ENCODE measurements around the gene SELENOS.
"Not testable (repeated sequence)": the region's sequence is repeated elsewhere in the genome, so short reads cannot be mapped to it uniquely, and the experiment has no call there.

SELENOS gene

DNA sequence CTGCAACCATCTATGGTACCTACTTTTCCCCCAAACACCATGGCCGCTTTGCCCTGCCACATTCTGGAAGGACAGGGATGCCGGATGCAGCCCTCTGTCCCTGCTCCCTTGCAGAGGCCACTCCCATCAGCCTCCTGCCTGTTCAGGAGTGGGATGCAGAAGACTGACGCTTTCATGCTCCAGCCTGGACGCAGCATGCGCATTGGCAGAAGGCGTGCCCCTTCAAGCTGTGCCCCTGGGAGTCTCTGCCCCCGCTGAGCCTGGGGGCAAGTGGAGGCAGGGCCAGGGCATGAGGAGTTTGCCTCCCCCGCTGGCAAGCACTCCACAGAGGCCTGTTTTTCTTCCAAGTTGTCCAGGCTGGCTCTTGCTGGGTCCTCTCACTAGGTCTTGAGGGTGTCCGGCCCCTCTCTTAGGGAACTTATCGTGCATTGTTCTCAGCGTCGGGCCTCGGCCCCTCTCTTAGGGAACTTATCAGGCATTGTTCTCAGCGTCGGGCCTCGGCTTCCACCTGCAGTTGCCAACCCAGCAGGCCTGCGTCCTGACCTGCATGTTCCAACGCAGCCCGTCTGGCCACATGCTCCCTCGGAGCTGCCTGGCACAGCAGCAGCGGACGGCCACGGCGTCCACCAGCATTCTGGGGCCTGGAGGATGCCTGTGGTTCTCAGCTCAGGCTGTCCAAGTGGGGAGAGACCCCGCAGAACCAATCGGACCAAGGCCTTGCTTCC lies 32.3 kb upstream of the SELENOS start:
- DNase-seq (ENCODE audit: low spot score) = no peak

DNA sequence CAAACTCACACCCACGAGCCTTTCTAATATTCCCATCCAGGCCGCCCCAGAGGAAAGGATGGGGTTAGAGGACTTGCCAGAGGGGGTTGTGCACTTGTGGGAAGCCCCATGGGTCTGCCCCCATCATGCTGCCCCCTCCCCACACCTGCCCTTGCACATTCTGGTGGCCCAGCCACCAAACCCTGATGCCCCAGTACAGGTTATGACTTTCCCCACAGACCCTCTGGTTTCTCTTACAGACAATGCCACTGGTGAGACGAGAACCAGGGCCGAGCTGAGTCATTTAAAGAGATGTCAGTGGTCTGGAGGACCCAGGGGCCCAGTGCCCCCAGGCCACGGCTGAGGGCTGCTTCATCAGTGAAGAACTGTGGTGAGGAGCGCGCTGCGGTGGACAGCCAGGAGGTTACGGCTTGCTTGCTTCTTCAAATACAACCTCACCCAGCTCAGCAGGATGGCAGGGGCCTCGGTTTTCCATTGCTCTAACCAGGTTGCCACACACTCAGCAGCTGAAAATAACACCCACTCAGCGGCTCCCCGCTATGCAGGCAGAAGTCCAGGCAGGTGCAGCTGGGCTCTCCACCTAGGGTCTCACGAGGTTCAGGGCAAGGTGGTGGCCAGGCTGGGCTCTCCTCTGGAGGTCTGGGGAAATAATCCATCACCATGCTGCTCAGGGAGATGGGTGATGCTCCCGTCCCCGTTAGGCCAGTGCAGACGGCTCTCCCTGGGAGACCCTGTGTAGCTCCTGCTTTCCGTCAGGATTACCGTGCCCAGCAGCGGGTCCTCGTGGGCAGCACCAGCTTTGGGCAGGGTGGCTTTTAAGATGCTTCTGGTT lies 31.5 kb upstream of the SELENOS start:
- DNase-seq (ENCODE audit: low spot score) = no peak

DNA sequence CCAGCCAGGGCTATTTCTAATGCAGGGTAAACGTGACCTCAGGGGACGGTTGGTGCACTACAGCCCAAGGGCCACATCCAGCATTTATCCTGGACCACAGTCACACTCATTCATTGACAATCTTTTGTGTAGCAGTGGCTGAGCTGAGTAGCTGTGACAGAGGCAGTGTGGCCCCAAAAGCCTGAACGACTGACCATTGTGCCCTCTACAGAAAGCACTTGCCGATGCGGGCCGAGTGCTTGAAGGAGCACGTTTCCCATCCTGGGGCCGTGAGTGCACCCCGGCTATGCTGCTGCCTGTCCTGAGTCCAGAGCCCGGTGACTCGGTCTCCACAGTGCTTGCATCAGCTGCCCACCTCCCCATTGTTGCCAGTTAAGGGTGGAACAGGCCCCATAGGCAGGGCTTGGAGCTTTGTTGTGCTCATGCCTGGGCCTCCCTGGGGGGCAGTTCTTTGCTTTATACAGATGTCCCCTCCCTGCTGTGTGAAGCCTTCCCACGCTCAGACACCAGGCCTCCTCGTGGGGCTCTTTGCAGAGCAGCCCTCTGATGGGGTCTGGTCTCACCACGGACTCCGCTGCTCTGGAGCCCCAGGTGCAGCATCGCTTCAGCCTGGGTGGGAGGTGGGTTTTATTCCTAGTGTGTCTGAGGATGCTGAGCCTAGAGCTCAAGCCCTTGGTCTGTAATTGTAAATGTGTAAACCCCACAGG lies 30.8 kb upstream of the SELENOS start:
- DNase-seq (ENCODE audit: low spot score) = no peak

DNA sequence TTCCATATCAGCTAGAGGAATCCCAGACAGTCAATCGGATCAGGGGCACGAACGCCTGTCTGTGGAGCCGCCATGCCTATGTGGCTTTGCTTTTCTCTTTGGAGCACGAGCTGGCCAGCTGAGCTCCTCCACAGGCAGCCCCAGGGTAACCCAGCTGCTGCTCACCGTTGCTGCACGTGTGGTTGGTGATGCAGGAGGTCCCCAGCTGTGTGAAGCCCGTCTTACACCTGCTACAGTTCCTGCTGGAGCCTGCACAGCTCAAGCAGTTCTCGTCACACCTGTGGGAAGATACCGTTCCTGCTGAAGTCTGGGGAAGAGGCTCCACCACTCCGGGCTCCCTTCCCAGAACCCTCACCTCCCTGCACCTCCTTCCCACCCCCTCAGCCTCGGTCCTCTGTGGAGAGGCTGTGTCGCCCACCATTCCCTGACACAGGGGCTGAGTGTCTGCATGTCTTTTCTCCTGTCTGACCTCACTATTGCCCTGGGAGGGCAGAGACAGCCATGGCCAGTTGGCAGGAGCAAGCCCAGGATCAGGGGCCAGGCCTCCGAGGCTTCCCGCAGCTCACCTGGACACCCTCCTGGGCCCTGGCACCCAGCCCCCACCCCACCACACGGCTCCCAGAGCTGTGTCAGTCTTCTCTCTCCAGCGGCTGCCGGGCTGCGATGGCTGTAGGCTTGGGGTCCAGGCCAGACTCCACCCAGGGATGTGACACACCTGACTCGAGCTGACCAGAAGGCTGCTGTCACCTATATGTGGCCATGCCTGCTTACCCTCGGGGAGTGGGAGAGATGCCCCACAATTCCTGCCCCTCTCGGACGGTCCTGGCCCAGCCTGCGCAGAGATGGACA lies 30.0 kb upstream of the SELENOS start:
- DNase-seq (ENCODE audit: low spot score) = no peak

DNA sequence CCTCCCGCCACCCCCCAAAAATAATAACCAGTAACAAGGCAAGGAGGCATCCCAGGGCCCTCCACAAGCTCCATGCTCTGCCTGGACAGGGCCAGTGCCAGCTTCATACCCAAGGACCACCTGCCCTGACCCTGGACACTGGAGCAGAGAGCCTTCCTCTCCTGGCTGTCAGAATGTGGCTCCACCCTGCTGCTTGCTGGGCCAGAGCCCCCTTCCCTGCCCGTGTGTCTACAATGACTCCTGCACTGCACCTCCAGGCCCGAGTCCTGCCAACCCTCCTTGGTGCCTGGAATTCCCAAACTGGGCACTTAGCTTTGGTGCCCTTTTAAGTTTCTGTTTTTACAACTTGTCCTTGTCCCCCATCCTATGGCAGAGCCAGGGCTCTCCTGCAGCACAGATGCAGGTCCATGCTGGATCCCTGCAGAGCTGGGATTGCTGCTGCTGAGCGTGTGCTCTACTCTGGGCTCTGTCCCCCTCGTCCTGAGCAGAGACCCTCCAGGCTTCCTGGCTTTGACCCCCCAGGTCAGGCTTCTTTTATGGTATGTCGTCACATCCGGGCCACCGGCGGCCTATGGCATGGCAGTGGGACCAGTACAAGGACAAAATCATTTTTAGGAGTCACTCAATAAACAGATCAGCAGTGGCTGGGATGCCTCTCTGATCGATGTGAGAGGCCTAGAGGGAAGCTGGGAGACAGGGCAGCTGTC lies 29.2 kb upstream of the SELENOS start:
- DNase-seq (ENCODE audit: low spot score) = no peak

DNA sequence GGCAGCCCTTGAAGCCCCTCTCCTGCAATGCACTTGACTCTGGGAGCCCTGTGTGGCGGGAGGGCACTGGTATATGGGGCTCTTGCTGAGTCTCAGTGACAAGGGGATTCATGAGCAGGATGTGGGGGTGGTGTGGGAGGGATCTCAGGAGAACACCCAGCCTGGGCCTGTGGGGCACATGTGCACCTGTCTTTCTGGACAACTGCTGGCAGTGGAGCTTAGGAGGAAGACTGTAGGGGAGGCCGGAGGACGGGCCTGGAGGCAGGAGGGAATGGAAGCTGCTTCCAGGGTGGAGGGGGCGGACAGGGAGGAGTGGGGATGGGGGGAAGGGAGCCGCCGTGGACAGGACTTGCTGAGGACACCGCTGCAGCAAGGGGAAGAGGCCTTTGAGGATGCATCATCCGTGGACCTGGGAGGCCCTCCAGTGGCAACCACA lies 28.6 kb upstream of the SELENOS start:
- no peak for DNase-seq (ENCODE audit: low spot score)

DNA sequence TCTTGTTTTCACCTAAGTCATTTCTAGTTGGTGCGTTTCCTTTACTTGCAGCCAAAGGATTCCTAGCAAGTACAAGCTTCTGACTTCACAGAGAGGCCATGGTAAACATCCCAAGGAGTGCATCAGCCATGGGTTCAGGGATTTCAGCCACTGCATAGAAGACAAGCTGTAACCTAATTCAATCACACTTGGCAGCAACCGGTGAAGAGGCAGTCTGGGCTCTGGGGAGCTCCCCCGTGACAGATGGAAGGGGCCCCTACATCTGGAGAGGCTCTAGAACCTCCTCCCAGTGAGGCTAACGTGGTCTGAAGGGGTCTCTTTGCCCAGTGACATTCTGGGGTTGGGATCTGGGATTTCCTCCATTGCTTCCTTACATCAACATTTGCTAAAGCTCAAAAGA lies 26.1 kb upstream of the SELENOS start:
- no peak for DNase-seq (ENCODE audit: low spot score)

DNA sequence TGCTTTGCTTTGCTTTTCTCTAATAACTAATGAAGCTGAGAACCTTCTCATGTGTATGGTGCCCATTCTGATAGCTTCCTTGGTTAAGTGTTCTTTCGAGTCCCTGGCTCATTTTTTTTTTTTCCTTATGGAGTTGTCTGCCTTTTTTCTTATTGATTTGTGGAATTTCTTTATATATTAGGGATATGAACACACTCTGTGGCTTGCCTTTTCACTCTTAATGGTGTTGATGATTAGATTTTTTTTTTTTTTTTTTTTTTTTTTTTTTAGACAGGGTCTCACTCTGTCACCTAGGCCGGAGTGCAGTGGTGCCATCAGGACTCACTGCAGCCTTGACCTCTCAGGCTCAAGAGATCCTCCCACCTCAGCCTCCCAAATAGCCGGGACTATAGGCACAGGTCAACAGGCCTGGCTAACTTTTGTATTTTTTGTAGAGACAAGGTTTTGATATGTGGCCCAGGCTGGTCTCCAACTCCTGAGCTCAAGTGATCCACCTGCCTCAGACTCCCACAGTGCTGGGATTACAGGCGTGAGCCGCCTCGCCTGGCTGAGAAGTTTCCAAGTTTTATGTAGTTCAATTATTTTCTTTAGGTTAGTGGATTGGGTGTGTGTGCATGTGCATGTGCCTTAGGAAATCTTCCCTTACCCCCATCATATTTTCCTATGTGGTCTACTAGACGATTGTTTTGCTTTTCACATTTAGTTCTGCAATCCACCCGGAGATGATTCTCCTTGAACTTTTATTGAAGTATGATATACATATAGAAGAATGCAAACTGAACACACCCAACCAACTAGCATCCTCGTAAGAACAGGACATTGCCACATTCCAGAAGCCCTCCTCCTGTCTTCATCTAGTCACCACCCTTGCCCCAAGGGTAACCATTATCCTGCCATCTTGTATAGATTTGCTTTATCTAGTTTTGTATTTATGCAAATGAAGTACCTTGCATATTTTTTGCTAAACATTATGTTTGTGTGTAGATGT lies 19.4 kb upstream of the SELENOS start:
- DNase-seq (ENCODE audit: low spot score) = no peak

DNA sequence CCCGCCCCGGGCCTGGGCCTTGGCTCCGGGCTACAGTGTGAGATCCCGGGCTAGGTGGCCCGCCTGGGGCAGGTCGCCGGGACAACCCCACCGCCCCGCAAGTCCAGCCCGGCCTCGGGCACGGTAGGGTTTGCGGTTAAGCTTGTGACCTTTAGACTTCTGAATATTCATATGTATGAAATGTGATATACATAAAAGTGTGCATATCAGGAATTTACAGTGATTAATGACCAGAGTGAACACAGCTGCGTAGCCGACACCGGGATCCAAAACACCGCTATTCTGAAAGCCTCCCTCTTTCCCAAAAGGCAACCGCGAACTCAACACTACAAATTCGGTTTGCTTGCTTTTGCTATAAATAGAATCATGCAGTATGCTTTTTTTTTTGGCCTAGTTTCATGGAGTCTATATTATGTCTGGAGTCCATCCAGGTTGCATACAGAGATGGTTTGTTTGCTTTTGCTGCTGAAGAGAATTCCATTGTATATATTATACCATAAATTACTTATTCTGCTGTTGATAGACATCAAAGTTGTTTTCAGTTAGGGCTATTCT lies 18.4 kb upstream of the SELENOS start:
- no peak for DNase-seq (ENCODE audit: low spot score)

DNA sequence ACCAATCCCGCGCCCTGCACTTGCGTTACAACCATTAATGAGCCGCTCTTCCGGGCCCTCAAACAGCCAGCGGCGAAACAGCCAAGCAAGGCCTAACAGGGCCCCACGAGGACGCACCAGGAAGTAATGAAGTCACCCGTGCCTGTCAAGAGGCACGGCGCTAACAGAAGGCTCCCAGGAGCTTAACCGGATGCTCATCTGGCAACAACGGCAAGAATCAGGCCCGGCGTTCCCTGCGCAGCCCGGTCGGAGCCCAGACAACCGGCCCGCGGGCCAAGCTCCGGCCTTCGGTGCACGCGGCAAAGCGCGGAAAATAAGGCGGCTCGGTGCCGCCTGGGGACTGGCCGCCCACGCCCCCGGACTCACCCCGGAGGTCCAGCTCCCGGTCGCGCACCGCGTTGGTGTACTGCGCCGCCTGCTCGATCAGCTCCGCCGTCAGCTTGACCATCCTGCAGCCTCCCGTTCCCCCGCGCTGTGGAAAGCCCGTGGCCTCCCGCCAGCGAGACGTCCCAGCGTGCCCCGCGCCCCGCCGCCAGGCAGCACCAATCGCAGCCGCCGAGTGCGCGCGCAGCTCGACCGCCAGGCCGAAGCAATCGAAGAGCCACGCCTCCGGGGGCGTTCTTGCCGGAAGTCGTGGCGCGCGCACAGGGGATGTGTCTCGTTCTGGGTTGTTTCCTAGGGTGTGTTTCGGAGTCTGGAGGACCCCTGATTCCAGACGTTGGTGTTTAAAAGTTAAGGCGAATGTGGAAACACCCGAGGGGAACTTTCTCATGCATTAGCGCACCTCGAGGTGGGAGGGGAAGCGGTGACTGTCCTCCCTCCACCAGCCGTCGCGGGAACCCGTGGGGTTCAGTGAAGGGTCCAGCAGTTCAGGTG lies 17.7 kb upstream of the SELENOS start, which contains the start of gene SNRPA1:
Gene SNRPA1, minus strand, starts transcription at position 518 of the 876 bp plus-strand sequence. Its CDS starts 70 bp downstream, at position 448.
- DNase-seq (ENCODE audit: low spot score) = peak; percentile 95

DNA sequence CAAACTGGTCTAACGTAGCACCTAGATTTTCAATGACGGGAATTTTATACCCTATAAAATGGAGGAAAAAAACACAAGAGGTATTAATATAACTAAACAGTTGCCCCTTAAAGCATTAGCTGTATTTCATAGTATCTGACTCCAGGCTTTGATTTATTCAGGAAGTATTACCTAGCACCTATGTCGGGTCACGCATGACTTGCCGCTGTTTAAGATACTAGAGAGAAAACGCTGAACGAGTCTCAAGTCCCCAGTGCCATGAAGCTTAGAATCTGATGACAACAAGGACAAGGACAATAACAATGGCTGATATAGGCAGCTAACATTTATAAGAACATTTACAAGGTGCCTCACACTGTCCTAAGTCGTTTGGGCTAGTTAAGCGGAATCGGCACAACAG lies 15.8 kb upstream of the SELENOS start:
- DNase-seq (ENCODE audit: low spot score) = no peak

DNA sequence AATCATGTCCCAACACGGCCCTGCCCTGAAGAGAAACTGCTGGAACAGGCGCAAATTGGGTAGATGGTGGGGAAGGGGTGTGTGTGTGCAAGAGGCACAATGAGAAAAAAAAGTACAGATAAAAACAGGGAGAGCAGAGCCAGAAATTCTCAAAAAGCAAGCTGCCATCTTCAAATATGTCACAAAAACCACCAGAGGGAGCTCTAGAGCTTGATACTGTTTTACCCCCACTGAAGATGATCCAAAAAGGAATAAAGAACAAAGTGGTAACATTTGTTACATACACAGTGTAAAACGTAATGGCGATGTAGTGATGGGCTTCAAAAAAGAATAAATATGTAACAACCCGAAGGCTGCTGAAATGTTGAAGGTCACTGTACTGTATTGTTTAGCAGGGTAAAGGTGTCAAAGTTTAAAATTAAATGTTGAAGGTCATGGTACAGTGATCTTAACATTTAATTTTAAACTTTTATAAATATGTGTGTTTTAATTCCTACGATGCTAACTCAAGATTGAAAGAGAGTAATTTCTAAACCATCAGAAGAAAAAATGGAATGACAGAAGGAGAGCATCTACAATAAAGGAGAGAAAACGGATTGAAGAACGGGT lies 11.7 kb upstream of the SELENOS start:
- peak; percentile 85 for DNase-seq (ENCODE audit: low spot score)

DNA sequence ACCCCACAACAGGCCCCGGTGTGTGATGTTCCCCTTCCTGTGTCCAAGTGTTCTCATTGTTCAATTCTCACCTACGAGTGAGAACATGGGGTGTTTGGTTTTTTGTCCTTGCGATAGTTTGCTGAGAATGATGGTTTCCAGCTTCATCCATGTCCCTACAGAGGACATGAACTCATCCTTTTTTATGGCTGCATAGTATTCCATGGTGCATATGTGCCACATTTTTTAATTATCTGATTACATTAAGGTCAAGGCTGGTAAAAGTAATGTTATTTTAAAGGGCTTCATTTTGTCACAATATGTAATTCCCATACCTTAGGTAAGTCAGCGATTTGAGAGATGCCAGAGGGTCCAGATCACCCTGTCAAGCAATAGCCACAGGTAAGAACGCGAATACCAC lies 10.1 kb upstream of the SELENOS start:
- DNase-seq (ENCODE audit: low spot score) = not testable (repeated sequence)

DNA sequence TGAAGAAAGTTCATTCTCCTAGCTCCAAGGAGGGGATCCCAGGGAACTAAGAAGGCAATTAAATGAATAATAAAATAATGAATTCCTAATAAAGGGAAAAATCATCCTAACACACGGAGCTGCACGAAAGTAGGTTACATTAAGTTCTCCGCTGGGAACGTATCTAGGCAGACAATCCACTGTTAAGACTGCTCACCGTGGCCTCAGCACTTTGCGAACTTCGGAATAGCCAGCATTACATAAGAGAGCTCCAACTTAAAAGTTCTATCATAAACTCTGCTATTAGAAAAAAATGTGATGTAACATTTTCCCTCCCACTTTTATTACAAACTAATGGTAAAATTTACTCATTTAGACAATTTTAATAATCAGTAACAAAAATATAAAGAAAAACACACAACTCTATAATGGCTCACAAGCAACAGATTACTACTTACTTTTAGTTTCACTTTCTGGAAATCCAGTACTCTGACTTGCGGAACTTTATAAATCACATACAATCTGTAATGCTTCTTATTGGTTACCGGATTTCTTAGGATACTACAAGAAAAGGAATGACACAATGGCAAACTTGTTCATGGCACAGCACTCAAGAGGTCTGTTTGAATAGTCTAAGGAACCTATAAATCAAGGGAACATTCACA lies 9.3 kb upstream of the SELENOS start:
- no peak for DNase-seq (ENCODE audit: low spot score)

DNA sequence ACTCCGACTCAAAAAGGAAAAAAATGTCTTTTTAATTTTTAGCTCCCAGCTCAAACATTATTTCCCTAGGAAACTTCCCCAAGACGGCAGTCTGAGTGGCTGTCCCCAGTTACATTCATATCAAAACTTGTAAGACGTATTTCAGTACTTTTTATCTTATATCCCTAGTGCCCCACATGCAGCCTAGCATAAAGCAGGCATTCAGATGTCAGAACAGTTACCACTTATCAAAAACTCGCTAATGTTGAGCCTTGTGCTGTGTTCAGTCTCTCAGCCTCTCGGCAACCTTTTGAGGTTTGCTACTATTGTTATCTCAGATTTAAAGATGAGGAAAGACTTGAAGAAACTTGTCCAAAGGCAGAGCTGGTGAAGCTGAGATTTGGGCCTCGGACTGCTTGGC lies 6.6 kb upstream of the SELENOS start:
- DNase-seq (ENCODE audit: low spot score) = no peak

DNA sequence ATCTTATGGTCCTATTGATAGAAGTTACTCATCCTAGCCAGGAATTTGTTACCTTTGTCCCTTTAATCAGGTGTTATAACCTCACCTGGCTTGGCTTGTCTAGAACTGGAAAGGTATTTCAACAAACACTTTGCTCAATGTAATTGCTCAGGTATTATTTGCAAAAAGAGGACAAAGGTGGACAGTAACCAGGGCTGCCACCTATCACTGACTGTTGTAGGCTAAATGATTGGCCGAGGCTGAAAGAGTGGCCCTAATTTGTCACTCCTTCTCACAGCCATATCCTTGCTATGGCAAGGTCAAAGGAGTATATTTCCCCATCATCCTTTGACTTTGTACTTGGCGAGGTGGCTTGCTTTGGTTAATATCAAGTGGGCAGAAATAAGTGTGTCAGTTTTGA lies 2.7 kb upstream of the SELENOS start:
- no peak for DNase-seq (ENCODE audit: low spot score)

DNA sequence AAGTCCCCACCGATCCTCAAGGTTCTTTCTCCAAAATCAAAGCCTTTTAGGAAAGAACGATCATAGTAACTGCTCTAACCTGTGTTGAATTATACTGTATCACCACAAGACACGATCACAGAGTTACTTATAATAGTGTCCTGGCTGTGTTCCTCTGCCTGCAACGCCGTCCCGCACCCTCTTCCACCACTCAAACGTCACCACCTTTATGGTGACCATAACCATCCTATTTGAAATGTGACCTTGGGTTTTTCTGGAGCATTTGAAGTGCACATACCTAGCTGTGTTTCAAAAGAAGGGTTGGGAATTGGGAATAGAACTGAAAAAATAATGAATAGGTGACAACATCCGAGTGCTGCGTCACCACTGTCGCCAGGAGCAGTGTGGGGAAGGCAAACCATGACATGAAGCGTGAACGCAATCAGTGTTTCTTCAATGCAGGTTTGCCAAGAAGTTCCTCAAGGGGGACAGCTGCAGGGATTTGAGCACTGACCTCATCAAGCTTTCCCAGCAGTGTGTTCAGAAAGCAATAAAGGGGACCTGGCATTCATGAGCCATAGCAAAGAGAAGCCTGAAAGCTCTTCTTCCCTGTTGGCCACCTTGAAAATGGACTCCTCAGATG lies 769 bp upstream of the SELENOS start:
- DNase-seq (ENCODE audit: low spot score) = no peak
